HepG2 (cell line): ENCODE measurements around the gene MB. TPM values are rescaled to one million over a fixed set of nuclear protein-coding genes. Genes with fewer than 3 reads are reported as not detected.
A peak's percentile ranks its signal among the peaks of the same experiment; 100 is the strongest.

Experiments
- ATAC-seq: fragments of 200-7000 bp; cut with Tn5 transposase; 3 replicates; pipeline ENCODE4 v1.9.1; 2020; ENCODE audit warnings: mild to moderate bottlenecking, moderate library complexity
- BruUV-seq: library from RNA; stranded (reverse); fragments of 400-500 nt; replicated peaks from 2 replicates; lab custom pipeline; 2021; lab: Mats Ljungman, UMichigan
- CTCF ChIA-PET: fragments of 300-600 bp; formaldehyde crosslinking; extraction: SDS; loops from one replicate; lab custom pipeline; 2021; ENCODE audit warnings: low total read pairs, inconsistent platforms, low intra/inter-chr PET ratio; lab: Yijun Ruan, JAX
- POLR2A ChIA-PET: fragments of 350-600 bp; sonication (Branson Sonifier 250); formaldehyde crosslinking; loops from one replicate; lab custom pipeline; 2020; ENCODE audit warnings: antibody characterized with exemption, inconsistent platforms; lab: Yijun Ruan, JAX
- DNase-seq: peaks from one replicate; pipeline ENCODE4 v3.0.0-alpha.2; 2015; ENCODE audit warnings: low spot score
- FAIRE-seq: peaks from 3 replicates; lab custom pipeline; 2011; peaks lifted over from hg19 to GRCh38; lab: Jason Lieb, UNC
- H2AFZ ChIP-seq: one replicate; pipeline ENCODE4 v1.6.1; 2011; ENCODE audit warnings: low read length, inconsistent platforms
- H3K27ac ChIP-seq: fragments of 300-600 bp; 3 replicates; pipeline ENCODE4 v1.8.0; 2011; ENCODE audit warnings: mixed run types, mild to moderate bottlenecking, mixed read lengths, low read length, inconsistent platforms; ENCODE audit not compliant: insufficient read depth; ENCODE audit errors: extremely low read length
- H3K27me3 ChIP-seq, 2 experiments: fragments of 200-600 bp in 1 of 2; 2 replicates in 1 of 2; 3 replicates in 1 of 2; pipeline versions ENCODE4 v1.6.0 to v1.8.0; 2011; ENCODE audit warnings: low read length in 2 of 2, mild to moderate bottlenecking in 2 of 2, moderate library complexity in 2 of 2, inconsistent platforms in 1 of 2; ENCODE audit not compliant: insufficient read depth in 2 of 2, control insufficient read depth in 1 of 2
- H3K36me3 ChIP-seq, 2 experiments: fragments of 200-600 bp in 1 of 2; replicated peaks in 1 of 2; 2 replicates in 1 of 2; 3 replicates in 1 of 2; pipeline versions ENCODE4 v1.5.1 to v1.8.0; 2011; ENCODE audit warnings: low read length in 2 of 2, inconsistent platforms in 1 of 2; ENCODE audit not compliant: insufficient read depth in 2 of 2, control insufficient read depth in 1 of 2
- H3K4me1 ChIP-seq: 2 replicates; pipeline ENCODE4 v1.5.1; 2012; ENCODE audit warnings: low read length, inconsistent platforms; ENCODE audit not compliant: insufficient read depth
- H3K4me2 ChIP-seq: 2 replicates; pipeline ENCODE4 v1.6.0; 2011; ENCODE audit warnings: low read depth, low read length, inconsistent platforms
- H3K4me3 ChIP-seq, 3 experiments: fragments of 200-600 bp in 1 of 3; sonication (generic), shearing (Covaris generic) in 1 of 3; replicated peaks in 1 of 3; 2 replicates each; pipeline ENCODE4 v1.5.1; 2011 to 2016; ENCODE audit warnings: low read length in 3 of 3, inconsistent platforms in 2 of 3, low read depth in 2 of 3, mild to moderate bottlenecking in 2 of 3, control low read depth in 1 of 3, mixed read lengths in 1 of 3; ENCODE audit not compliant: insufficient read depth in 1 of 3
- H3K79me2 ChIP-seq: one replicate; pipeline ENCODE4 v1.6.1; 2011; ENCODE audit warnings: low read length, inconsistent platforms; ENCODE audit not compliant: insufficient read depth
- H3K9ac ChIP-seq: 2 replicates; pipeline ENCODE4 v1.6.0; 2011; ENCODE audit warnings: mild to moderate bottlenecking, low read depth, low read length, inconsistent platforms; ENCODE audit not compliant: insufficient read depth
- H3K9me3 ChIP-seq: 2 replicates; pipeline ENCODE4 v1.5.1; 2012; ENCODE audit warnings: mild to moderate bottlenecking, low read length
- H4K20me1 ChIP-seq: 2 replicates; pipeline ENCODE4 v1.6.0; 2011; ENCODE audit warnings: inconsistent platforms, mild to moderate bottlenecking, low read length, moderate library complexity; ENCODE audit not compliant: insufficient read depth
- CEBPB ChIP-seq: IDR thresholded peaks from 2 replicates; pipeline ENCODE4 v1.6.1; 2011; ENCODE audit warnings: low read depth, low read length, improper control_type of control experiment, borderline replicate concordance
- HNRNPUL1 ChIP-seq: fragments of 200-400 bp; formaldehyde crosslinking; IDR thresholded peaks from 2 replicates; pipeline ENCODE4 v1.6.1; 2017; ENCODE audit warnings: low read depth, mild to moderate bottlenecking, low read length, moderate library complexity
- MBD4 ChIP-seq: IDR thresholded peaks from 2 replicates; pipeline ENCODE4 v1.6.1; 2012; ENCODE audit warnings: low read length, inconsistent platforms, borderline replicate concordance
- SALL1 ChIP-seq: sonication (generic); formaldehyde crosslinking; IDR thresholded peaks from 2 replicates; pipeline ENCODE4 v1.8.0; 2022; ENCODE audit warnings: mild to moderate bottlenecking, missing genetic modification reagents
- ZNF121 ChIP-seq: sonication (generic); formaldehyde crosslinking; IDR thresholded peaks from 2 replicates; pipeline ENCODE4 v1.5.0; 2020; ENCODE audit warnings: mild to moderate bottlenecking, missing genetic modification reagents
- ZNF713 ChIP-seq: sonication (generic); formaldehyde crosslinking; IDR thresholded peaks from 2 replicates; pipeline ENCODE4 v1.4.0; 2020; ENCODE audit warnings: mild to moderate bottlenecking, missing genetic modification reagents
- ZNF746 ChIP-seq: sonication (generic); formaldehyde crosslinking; IDR thresholded peaks from 2 replicates; pipeline ENCODE4 v1.8.0; 2022; ENCODE audit warnings: mild to moderate bottlenecking, missing genetic modification reagents
- WGBS: methylation state at CpG from one replicate; pipeline ENCODE4 v1.1.6; 2017; ENCODE audit warnings: low lambda C conversion rate; 5-methylcytosine and 5-hydroxymethylcytosine counted together
- in situ Hi-C: cut with HindIII; loops from 2 replicates; pipeline ENCODE4 v1.10.0; 2017; ENCODE audit warnings: low pct_unique_long_range_greater_than_20kb; ENCODE audit not compliant: extremely low pct_ligation_motif_present
- intact Hi-C: fragments of 100-400 bp; cut with micrococcal nuclease; formaldehyde crosslinking; loops from one replicate; pipeline ENCODE4 v1.10.0; 2022; ENCODE audit not compliant: unreplicated experiment
- polyA plus RNA-seq, 8 experiments: library from polyadenylated mRNA; depleted of rRNA in 3 of 8; stranded (reverse) in 7 of 8; unstranded in 1 of 8; fragments of >200 nt; fragmentation: Illumina TruSeq in 4 of 8; extraction: Trizol in 4 of 8; gene quantifications; 2 replicates each; pipeline versions ENCODE4 v1.2.1 to v1.2.3, GENCODE V29; 2011 to 2016; ENCODE audit warnings: low read depth in 4 of 8, missing spikeins in 1 of 8, mixed read lengths in 1 of 8; ENCODE audit not compliant: insufficient read depth in 1 of 8
- total RNA-seq, 5 experiments: library from RNA; depleted of rRNA; stranded (reverse); fragments of >200 nt; fragmentation: Illumina TruSeq; extraction: Trizol; gene quantifications; 2 replicates each; pipeline ENCODE4 v1.2.3, GENCODE V29; 2016; ENCODE audit warnings: low read depth in 1 of 5
- TF ChIP-seq, protein P1 (sequence below): sonication (generic); formaldehyde crosslinking; IDR thresholded peaks from 2 replicates; pipeline ENCODE4 v1.9.0; 2022; ENCODE audit warnings: low read depth, missing genetic modification reagents
- TF ChIP-seq, protein P2 (sequence below): sonication (generic); formaldehyde crosslinking; IDR thresholded peaks from 2 replicates; pipeline ENCODE4 v1.4.0; 2020; ENCODE audit warnings: mild to moderate bottlenecking, missing genetic modification reagents

Gene MB
- total and polyA plus RNA-seq, 2 of the 13 experiments (the other 11 are each of a cell fraction or from before 2014, with no cell fraction given) = 0.07 TPM; not detected in 1

DNA sequence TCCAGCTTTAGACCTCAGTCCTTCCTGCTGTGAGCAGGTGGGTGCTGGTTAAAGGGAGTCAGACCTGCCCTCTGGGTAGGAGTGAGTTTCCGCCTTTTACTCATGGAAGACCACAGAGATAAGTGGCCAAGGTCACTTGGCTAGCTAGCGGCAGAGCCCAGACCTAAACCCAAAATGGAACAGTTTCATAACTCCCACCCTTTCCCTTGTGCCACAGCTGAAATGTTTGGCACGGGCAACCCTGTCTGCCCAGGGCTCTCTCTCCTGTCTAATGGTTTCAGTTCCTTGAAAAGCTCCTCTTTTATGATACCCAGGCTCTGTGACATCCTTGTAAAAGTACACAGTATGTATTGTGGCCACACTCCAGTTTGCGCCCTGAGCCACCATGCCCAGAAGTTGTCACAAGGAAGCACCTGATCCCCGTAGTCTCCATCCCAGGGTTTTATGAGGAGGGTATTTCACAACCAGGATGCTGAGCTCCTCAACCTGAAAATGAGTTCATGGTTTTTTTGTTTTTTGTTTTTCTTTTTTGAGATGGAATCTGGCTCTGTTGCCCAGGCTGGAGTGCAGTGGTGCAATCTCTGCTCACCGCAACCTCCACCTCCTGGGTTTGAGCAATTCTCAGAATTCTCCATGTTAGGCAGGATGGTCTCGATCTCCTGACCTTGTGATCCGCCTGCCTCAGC, 5.1 kb downstream of the MB start:
- intact Hi-C loops (no loop called here), in situ Hi-C loops (no loop called here)
- no peaks in the 10 kb centered on the region for H3K36me3 ChIP-seq
- no peak for DNase-seq
- whole genome bisulfite sequencing = 23% methylated on average over 8 of the region's 8 CpGs
- no peak overlapping the region for H3K27ac ChIP-seq
- peak; percentile 51 for ATAC-seq
- H3K4me1 ChIP-seq = peaks cover 50% of the 10 kb centered on the region
- CTCF ChIA-PET = no interaction called here
- H3K9me3 ChIP-seq = no peaks in the 10 kb centered on the region
- peak overlapping the region; percentile 84 for H3K4me2 ChIP-seq
- H4K20me1 ChIP-seq = no peaks in the 10 kb centered on the region
- no TSS peak for BruUV-seq
- TF ChIP-seq HNRNPUL1 (no peak), MBD4 (no peak), SALL1 (CRISPR knock-in tag) (peak; percentile 20; the same call in 1 of the 2 replicates), ZNF746 (CRISPR knock-in tag) (0 out of 2 replicates have a peak, but pooled peaks have one; percentile 18), CEBPB (0 out of 2 replicates have a peak, but pooled peaks have one; percentile 0), ZNF121 (CRISPR knock-in tag) (peak; percentile 56), ZNF713 (no peak)
- TF ChIP-seq, protein P1, sequence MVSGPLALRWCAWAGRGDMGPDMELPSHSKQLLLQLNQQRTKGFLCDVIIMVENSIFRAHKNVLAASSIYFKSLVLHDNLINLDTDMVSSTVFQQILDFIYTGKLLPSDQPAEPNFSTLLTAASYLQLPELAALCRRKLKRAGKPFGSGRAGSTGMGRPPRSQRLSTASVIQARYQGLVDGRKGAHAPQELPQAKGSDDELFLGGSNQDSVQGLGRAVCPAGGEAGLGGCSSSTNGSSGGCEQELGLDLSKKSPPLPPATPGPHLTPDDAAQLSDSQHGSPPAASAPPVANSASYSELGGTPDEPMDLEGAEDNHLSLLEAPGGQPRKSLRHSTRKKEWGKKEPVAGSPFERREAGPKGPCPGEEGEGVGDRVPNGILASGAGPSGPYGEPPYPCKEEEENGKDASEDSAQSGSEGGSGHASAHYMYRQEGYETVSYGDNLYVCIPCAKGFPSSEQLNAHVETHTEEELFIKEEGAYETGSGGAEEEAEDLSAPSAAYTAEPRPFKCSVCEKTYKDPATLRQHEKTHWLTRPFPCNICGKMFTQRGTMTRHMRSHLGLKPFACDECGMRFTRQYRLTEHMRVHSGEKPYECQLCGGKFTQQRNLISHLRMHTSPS (CRISPR knock-in tag) = 0 out of 2 replicates have a peak, but pooled peaks have one; percentile 80
- TF ChIP-seq, protein P2, sequence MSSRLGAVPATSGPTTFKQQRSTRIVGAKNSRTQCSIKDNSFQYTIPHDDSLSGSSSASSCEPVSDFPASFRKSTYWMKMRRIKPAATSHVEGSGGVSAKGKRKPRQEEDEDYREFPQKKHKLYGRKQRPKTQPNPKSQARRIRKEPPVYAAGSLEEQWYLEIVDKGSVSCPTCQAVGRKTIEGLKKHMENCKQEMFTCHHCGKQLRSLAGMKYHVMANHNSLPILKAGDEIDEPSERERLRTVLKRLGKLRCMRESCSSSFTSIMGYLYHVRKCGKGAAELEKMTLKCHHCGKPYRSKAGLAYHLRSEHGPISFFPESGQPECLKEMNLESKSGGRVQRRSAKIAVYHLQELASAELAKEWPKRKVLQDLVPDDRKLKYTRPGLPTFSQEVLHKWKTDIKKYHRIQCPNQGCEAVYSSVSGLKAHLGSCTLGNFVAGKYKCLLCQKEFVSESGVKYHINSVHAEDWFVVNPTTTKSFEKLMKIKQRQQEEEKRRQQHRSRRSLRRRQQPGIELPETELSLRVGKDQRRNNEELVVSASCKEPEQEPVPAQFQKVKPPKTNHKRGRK (CRISPR knock-in tag) = no peak
- TF ChIP-seq, all 625 proteins: peak for 5
- Histone ChIP-seq H3K79me2 (no peaks in the 10 kb centered on the region), H2AFZ (no peak overlapping the region), H3K4me3 (peak overlapping the region in 1 of 3 experiments; percentile 5; a peak in 1 of 6 replicates), H3K27me3 (peaks cover 0 to 11% of the 10 kb centered on the region in 2 experiments; a peak in 2 of 5 replicates), H3K9ac (no peak overlapping the region)
- no peak for FAIRE-seq
- POLR2A ChIA-PET = interaction anchor here (1.7 kb wide), 1 partner anchor 9 kb away, joined by 5 read pairs; no protein-coding TSS in a partner anchor
